ENCODE measurements around the gene KRTAP15-1.

Gene KRTAP15-1

DNA sequence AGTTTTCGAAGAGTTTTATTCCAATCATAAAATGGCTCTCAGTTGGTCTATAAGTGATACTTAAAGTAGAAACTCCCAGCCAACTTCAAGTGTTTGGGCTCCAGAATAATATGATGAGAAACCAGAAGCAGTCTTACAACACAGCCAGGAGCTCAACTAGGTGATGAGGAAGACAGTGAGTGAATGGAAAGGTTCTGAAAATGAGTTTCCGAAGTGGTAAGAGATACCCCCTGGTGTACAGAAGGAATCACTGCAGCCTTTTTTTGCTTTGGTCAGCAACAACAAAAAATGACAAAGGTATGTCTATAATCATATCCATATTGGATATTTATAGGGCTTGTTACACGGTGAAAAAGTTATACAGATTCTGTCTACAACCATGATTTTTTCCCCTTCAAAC lies 23.6 kb downstream of the KRTAP15-1 start:
- TF ChIP-seq, protein P1, sequence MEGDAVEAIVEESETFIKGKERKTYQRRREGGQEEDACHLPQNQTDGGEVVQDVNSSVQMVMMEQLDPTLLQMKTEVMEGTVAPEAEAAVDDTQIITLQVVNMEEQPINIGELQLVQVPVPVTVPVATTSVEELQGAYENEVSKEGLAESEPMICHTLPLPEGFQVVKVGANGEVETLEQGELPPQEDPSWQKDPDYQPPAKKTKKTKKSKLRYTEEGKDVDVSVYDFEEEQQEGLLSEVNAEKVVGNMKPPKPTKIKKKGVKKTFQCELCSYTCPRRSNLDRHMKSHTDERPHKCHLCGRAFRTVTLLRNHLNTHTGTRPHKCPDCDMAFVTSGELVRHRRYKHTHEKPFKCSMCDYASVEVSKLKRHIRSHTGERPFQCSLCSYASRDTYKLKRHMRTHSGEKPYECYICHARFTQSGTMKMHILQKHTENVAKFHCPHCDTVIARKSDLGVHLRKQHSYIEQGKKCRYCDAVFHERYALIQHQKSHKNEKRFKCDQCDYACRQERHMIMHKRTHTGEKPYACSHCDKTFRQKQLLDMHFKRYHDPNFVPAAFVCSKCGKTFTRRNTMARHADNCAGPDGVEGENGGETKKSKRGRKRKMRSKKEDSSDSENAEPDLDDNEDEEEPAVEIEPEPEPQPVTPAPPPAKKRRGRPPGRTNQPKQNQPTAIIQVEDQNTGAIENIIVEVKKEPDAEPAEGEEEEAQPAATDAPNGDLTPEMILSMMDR (IDR thresholded peaks at IDR 0.05) = peak; percentile 71

DNA sequence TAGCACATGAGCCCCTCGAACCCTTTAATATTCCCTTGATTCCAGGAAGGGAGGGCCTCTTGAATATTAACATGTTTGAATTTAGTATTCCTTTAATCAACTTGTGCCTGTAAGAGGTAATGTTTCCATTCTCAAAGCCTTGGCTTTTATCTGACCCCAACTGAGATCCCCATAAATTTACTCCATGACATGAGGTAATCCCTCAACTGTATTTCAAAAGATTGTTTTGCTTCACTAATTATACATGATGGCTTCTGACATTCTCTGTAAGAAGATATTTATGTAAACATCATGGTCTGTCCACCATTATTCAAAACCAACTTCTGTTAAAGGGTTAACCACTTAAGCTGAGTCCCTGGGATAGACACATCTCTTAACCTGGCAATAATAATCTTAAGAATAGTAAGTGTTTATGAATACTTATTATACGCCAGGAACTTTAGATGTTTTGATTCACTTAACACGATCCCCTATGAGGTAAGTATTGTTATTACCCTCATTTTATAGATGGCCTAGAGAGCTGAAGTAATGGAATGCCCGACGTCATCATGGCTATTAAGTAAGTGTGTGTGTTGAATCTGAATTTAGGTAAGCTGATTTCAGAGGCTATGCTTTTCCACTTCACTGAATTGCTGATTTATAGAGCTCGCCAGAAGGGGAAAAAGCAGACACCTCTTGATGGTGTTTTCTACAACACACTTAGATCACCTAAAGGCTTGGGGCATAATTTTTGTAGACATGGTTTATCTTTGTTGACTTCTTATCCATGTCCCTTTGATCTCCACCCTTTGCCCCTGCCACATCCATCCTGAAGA lies 29.0 kb downstream of the KRTAP15-1 start:
- TF ChIP-seq, protein P1 (IDR thresholded peaks at IDR 0.05) = no peak

GRCh38 chr21:30478004-30478403 lies 37.9 kb downstream of the KRTAP15-1 start:
- TF ChIP-seq, protein P1 (IDR thresholded peaks at IDR 0.05) = no peak

GRCh38 chr21:30479259-30479658 lies 39.2 kb downstream of the KRTAP15-1 start:
- TF ChIP-seq, protein P1 (IDR thresholded peaks at IDR 0.05) = no peak

- TF ChIP-seq, protein P1 (IDR thresholded peaks at IDR 0.05) = no peak
Measured at GRCh38 chr21:30480145-30480544, 40.1 kb downstream of the KRTAP15-1 start, which contains the start of gene KRTAP19-1. Gene KRTAP19-1 (minus strand): TSS chr21:30480367. CDS start chr21:30480317, 50 bp downstream.

GRCh38 chr21:30482130-30482529 lies 42.1 kb downstream of the KRTAP15-1 start:
- TF ChIP-seq, protein P1 (IDR thresholded peaks at IDR 0.05) = no peak

- TF ChIP-seq, protein P1 (IDR thresholded peaks at IDR 0.05) = no peak
Measured at GRCh38 chr21:30486180-30486579, 46.1 kb downstream of the KRTAP15-1 start.

All from LNCAP (cell line).